ENCODE data around the gene CHDH.

Gene CHDH

GRCh38 chr3:53802256-53802880 is 43.9 kb downstream of the CHDH start:
- Mint-ChIP-seq H3K4me1 (peaks cover 28% of the 10 kb centered on the region), H3K36me3 (ENCODE audit: low read depth) (no peaks in the 10 kb centered on the region), H3K4me3 (no peak overlapping the region), H3K9me3 (no peaks in the 10 kb centered on the region), H3K27ac (no peak overlapping the region), H3K27me3 (ENCODE audit: low read depth) (peaks cover 3% of the 10 kb centered on the region)
- TF ChIP-seq, protein P1, sequence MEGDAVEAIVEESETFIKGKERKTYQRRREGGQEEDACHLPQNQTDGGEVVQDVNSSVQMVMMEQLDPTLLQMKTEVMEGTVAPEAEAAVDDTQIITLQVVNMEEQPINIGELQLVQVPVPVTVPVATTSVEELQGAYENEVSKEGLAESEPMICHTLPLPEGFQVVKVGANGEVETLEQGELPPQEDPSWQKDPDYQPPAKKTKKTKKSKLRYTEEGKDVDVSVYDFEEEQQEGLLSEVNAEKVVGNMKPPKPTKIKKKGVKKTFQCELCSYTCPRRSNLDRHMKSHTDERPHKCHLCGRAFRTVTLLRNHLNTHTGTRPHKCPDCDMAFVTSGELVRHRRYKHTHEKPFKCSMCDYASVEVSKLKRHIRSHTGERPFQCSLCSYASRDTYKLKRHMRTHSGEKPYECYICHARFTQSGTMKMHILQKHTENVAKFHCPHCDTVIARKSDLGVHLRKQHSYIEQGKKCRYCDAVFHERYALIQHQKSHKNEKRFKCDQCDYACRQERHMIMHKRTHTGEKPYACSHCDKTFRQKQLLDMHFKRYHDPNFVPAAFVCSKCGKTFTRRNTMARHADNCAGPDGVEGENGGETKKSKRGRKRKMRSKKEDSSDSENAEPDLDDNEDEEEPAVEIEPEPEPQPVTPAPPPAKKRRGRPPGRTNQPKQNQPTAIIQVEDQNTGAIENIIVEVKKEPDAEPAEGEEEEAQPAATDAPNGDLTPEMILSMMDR (IDR thresholded peaks at IDR 0.05; ENCODE audit: unreplicated experiment in 3 of 3) = no peak

DNA sequence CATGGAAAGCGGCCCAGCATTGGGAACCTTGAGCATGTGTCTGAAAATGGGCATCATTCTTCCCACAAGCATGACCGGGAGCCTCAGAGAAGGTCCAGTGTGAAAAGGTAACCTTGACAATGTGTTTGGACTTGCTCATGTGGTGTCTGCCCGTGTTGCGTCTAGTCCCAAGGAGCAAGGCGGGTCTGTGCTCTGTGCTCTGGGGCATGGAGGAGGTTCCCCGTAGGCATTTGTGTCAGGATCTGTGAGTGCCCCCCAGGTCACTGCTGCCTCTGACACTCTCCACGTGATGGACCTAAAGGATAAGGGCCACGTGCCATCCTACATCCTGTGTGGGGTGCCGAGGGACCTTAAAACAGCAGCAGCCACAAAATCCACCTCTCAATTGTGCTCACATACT is 44.9 kb downstream of the CHDH start:
- Mint-ChIP-seq H3K4me1 (peaks cover 17% of the 10 kb centered on the region), H3K9me3 (no peaks in the 10 kb centered on the region), H3K4me3 (no peak overlapping the region)

GRCh38 chr3:53800041-53800906 is 45.9 kb downstream of the CHDH start:
- Mint-ChIP-seq H3K27me3 (ENCODE audit: low read depth) (no peaks in the 10 kb centered on the region), H3K4me3 (no peak overlapping the region), H3K4me1 (peaks cover 16% of the 10 kb centered on the region), H3K36me3 (ENCODE audit: low read depth) (no peaks in the 10 kb centered on the region), H3K9me3 (no peaks in the 10 kb centered on the region), H3K27ac (peak overlapping the region in 1 of 3 experiments; percentile 10)
- TF ChIP-seq, protein P1 (IDR thresholded peaks at IDR 0.05; ENCODE audit: unreplicated experiment in 3 of 3) = no peak

More for the DNA sequence above, 44.9 kb downstream of the CHDH start:
- no peak overlapping the region for H3K27ac Mint-ChIP-seq
- no peaks in the 10 kb centered on the region for H3K36me3 Mint-ChIP-seq (ENCODE audit: low read depth)
- TF ChIP-seq, protein P1 (IDR thresholded peaks at IDR 0.05; ENCODE audit: unreplicated experiment in 3 of 3) = no peak
- H3K27me3 Mint-ChIP-seq (ENCODE audit: low read depth) = peaks cover 3% of the 10 kb centered on the region

GRCh38 chr3:53799338-53799865 is 46.8 kb downstream of the CHDH start:
- Mint-ChIP-seq H3K4me3 (no peak overlapping the region), H3K27me3 (ENCODE audit: low read depth) (no peaks in the 10 kb centered on the region), H3K9me3 (no peaks in the 10 kb centered on the region), H3K36me3 (ENCODE audit: low read depth) (no peaks in the 10 kb centered on the region), H3K27ac (no peak overlapping the region), H3K4me1 (peaks cover 9% of the 10 kb centered on the region)
- TF ChIP-seq, protein P1 (IDR thresholded peaks at IDR 0.05; ENCODE audit: unreplicated experiment in 3 of 3) = no peak

DNA sequence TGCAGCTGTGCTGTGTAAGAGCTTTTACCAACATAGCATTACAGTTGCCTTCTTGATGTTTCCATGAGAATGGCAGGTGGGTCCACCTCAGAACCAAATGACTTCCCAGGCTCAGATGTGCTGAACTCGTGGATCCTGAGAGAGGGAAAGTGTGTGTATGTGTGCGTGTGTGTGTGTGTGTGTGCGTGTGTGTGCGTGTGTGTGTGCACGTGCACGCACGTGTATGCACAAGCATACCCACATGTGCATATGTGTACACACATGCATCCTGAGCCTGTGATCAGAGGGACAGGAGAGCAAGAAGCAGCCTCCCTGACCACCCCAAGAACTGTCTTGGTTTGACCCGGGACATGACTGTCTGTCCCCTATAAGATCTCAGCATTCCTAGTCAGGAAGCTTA is 48.1 kb downstream of the CHDH start:
- no peak overlapping the region for H3K4me3 Mint-ChIP-seq
- no peaks in the 10 kb centered on the region for H3K27me3 Mint-ChIP-seq (ENCODE audit: low read depth)
- H3K9me3 Mint-ChIP-seq = no peaks in the 10 kb centered on the region
- H3K36me3 Mint-ChIP-seq (ENCODE audit: low read depth) = no peaks in the 10 kb centered on the region
- TF ChIP-seq, protein P1 (IDR thresholded peaks at IDR 0.05; ENCODE audit: unreplicated experiment in 3 of 3) = no peak
- H3K4me1 Mint-ChIP-seq = no peaks in the 10 kb centered on the region
- no peak overlapping the region for H3K27ac Mint-ChIP-seq
